Measurements from ENCODE around the gene LRRC8B.

Gene LRRC8B

GRCh38 chr1:89635825-89636815 lies 111.5 kb downstream of the LRRC8B start:
- no peak for DNase-seq

- DNase-seq, result no peak
Observed at GRCh38 chr1:89637496-89637895, 112.9 kb downstream of the LRRC8B start.

GRCh38 chr1:89640440-89640839 lies 115.8 kb downstream of the LRRC8B start:
- DNase-seq, result no peak

GRCh38 chr1:89641781-89642180 lies 117.2 kb downstream of the LRRC8B start:
- DNase-seq, result no peak

GRCh38 chr1:89643577-89643976 lies 118.9 kb downstream of the LRRC8B start:
- no peak for DNase-seq

- no peak for DNase-seq
Observed at GRCh38 chr1:89644119-89644814, 119.6 kb downstream of the LRRC8B start.

- no peak for DNase-seq
Observed at GRCh38 chr1:89646259-89646658, 121.6 kb downstream of the LRRC8B start.

Data from activated CD4-positive, alpha-beta T cell treated with anti-CD3 and anti-CD28 coated beads for 4 hours (primary cell).